OCI-LY7 (cell line): ENCODE results near the gene RIT2. TPM values are rescaled to one million over a fixed set of nuclear protein-coding genes. Genes with fewer than 3 reads are reported as not detected.

Experiments used
- BruUV-seq: library from RNA; stranded (reverse); fragments of 400-500 nt; replicated peaks from 2 replicates; lab custom pipeline; 2021; lab: Mats Ljungman, UMichigan
- CTCF ChIA-PET: fragments of 300-600 bp; sonication (Branson Sonifier 250); formaldehyde crosslinking; loops from one replicate; lab custom pipeline; 2022; ENCODE audit warnings: antibody characterized with exemption; ENCODE audit not compliant: unreplicated experiment; lab: Charles Lee
- POLR2A ChIA-PET: fragments of 300-600 bp; sonication (Branson Sonifier 250); formaldehyde crosslinking; loops from one replicate; lab custom pipeline; 2022; ENCODE audit warnings: antibody characterized with exemption; lab: Charles Lee
- DNase-seq: peaks from one replicate; pipeline ENCODE4 v3.0.0-alpha.2; 2015; ENCODE audit warnings: low spot score
- H2AFZ ChIP-seq: fragments of 200-600 bp; sonication (generic), shearing (Covaris generic); 2 replicates; pipeline ENCODE4 v1.6.1; 2014; ENCODE audit warnings: mild to moderate bottlenecking, antibody characterized with exemption, low read length, moderate library complexity
- H3K27ac ChIP-seq: fragments of 200-600 bp; sonication (generic); 2 replicates; pipeline ENCODE4 v1.5.1; 2014; ENCODE audit warnings: mixed run types, low read depth, mild to moderate bottlenecking, moderate library complexity, low read length, inconsistent platforms; ENCODE audit not compliant: poor library complexity, severe bottlenecking
- H3K36me3 ChIP-seq: fragments of 200-600 bp; sonication (generic); 2 replicates; pipeline ENCODE4 v1.6.1; 2014; ENCODE audit warnings: mild to moderate bottlenecking, antibody characterized with exemption, low read length, moderate library complexity, mixed read lengths; ENCODE audit not compliant: insufficient read depth
- H3K4me1 ChIP-seq: fragments of 200-600 bp; sonication (generic); 2 replicates; pipeline ENCODE4 v1.5.1; 2014; ENCODE audit warnings: mild to moderate bottlenecking, low read length; ENCODE audit not compliant: insufficient read depth, poor library complexity, severe bottlenecking
- H3K4me2 ChIP-seq: fragments of 200-600 bp; sonication (generic); 2 replicates; pipeline ENCODE4 v1.6.1; 2014; ENCODE audit warnings: mild to moderate bottlenecking, low read length
- H3K4me3 ChIP-seq: fragments of 200-600 bp; sonication (generic); 2 replicates; pipeline ENCODE4 v1.5.1; 2014; ENCODE audit warnings: mild to moderate bottlenecking, low read depth, low read length; ENCODE audit not compliant: poor library complexity, severe bottlenecking
- H3K79me2 ChIP-seq: fragments of 200-600 bp; sonication (generic); 2 replicates; pipeline ENCODE4 v1.6.1; 2016; ENCODE audit warnings: low read depth, mild to moderate bottlenecking, low read length, moderate library complexity, mixed read lengths; ENCODE audit not compliant: insufficient read depth
- H3K9me2 ChIP-seq: fragments of 200-600 bp; sonication (generic); 2 replicates; pipeline ENCODE4 v1.6.1; 2016; ENCODE audit warnings: mild to moderate bottlenecking, low read length, mixed read lengths; ENCODE audit not compliant: insufficient read depth
- H3K9me3 ChIP-seq: fragments of 200-600 bp; sonication (generic); 2 replicates; pipeline ENCODE4 v1.6.1; 2014; ENCODE audit warnings: mild to moderate bottlenecking, mixed run types, low read length, mixed read lengths
- H4K20me1 ChIP-seq: fragments of 200-600 bp; sonication (generic); 2 replicates; pipeline ENCODE4 v1.6.1; 2014; ENCODE audit warnings: mild to moderate bottlenecking, antibody characterized with exemption, low read length, moderate library complexity, mixed read lengths; ENCODE audit not compliant: insufficient read depth
- CTCF ChIP-seq: fragments of 200-600 bp; sonication (generic); conservative IDR thresholded peaks from 2 replicates; pipeline ENCODE4 v1.5.1; 2014; ENCODE audit warnings: mild to moderate bottlenecking, antibody characterized with exemption, low read length, moderate library complexity, mixed read lengths
- EZH2phosphoT487 ChIP-seq: fragments of 200-600 bp; sonication (generic); IDR thresholded peaks from 2 replicates; pipeline ENCODE4 v1.6.1; 2018; ENCODE audit warnings: low read depth, borderline replicate concordance, mild to moderate bottlenecking, mixed run types, antibody characterized with exemption, low read length, moderate library complexity, mixed read lengths
- intact Hi-C: fragments of 100-400 bp; cut with micrococcal nuclease; formaldehyde crosslinking; loops from one replicate; pipeline ENCODE4 v1.10.0; 2022; ENCODE audit not compliant: unreplicated experiment
- total RNA-seq, 2 experiments: library from RNA; depleted of rRNA in 1 of 2; stranded (reverse); fragments of >200 nt in 1 of 2; shearing (Covaris generic) in 1 of 2; gene quantifications; 2 replicates each; pipeline ENCODE4 v1.2.3, GENCODE V29; 2014 to 2022

Gene RIT2
- total RNA-seq, 2 experiments from 2014 or later, result not detected

- Histone ChIP-seq H3K79me2 (no peaks in the 10 kb centered on the region), H3K4me2 (no peak overlapping the region), H4K20me1 (no peaks in the 10 kb centered on the region), H2AFZ (no peak overlapping the region), H3K9me3 (no peaks in the 10 kb centered on the region), H3K27ac (no peak overlapping the region), H3K4me3 (no peak overlapping the region), H3K9me2 (no peaks in the 10 kb centered on the region), H3K36me3 (no peaks in the 10 kb centered on the region), H3K4me1 (no peaks in the 10 kb centered on the region)
- ChIA-PET POLR2A (no interaction called here), CTCF (no interaction called here)
- intact Hi-C loops, result no loop called here
- DNase-seq, result no peak
- TF ChIP-seq EZH2phosphoT487 (no peak), CTCF (no peak)
- no TSS peak for BruUV-seq
Observed at GRCh38 chr18:42909095-42909494, 206.4 kb downstream of the RIT2 start.

GRCh38 chr18:42906761-42907160 lies 208.7 kb downstream of the RIT2 start:
- Histone ChIP-seq H3K4me1 (no peaks in the 10 kb centered on the region), H3K9me2 (no peaks in the 10 kb centered on the region), H3K79me2 (no peaks in the 10 kb centered on the region), H3K9me3 (no peaks in the 10 kb centered on the region), H2AFZ (no peak overlapping the region), H3K4me2 (no peak overlapping the region), H3K4me3 (no peak overlapping the region), H3K36me3 (no peaks in the 10 kb centered on the region), H3K27ac (no peak overlapping the region), H4K20me1 (no peaks in the 10 kb centered on the region)
- CTCF ChIA-PET, result no interaction called here
- intact Hi-C loops, result no loop called here
- TF ChIP-seq CTCF (no peak), EZH2phosphoT487 (no peak)
- DNase-seq, result no peak
- BruUV-seq, result no TSS peak
- POLR2A ChIA-PET, result no interaction called here

GRCh38 chr18:42901161-42901560 lies 214.3 kb downstream of the RIT2 start:
- TF ChIP-seq CTCF (no peak), EZH2phosphoT487 (no peak)
- H2AFZ ChIP-seq, result no peak overlapping the region
- no peaks in the 10 kb centered on the region for H3K36me3 ChIP-seq
- no peak for DNase-seq
- H3K4me1 ChIP-seq, result no peaks in the 10 kb centered on the region
- BruUV-seq, result no TSS peak
- H3K9me3 ChIP-seq, result no peaks in the 10 kb centered on the region
- intact Hi-C loops, result no loop called here
- H3K4me2 ChIP-seq, result no peak overlapping the region
- H3K79me2 ChIP-seq, result no peaks in the 10 kb centered on the region
- H3K4me3 ChIP-seq, result no peak overlapping the region
- ChIA-PET POLR2A (no interaction called here), CTCF (no interaction called here)
- no peaks in the 10 kb centered on the region for H4K20me1 ChIP-seq
- no peaks in the 10 kb centered on the region for H3K9me2 ChIP-seq
- H3K27ac ChIP-seq, result no peak overlapping the region
